HepG2 (cell line): ENCODE results near the gene ZNF485.

Experiments used
- NPAS2 ChIP-seq: sonication (generic); formaldehyde crosslinking; IDR thresholded peaks from 2 replicates; pipeline ENCODE4 v1.8.0; 2022; ENCODE audit warnings: mild to moderate bottlenecking, missing genetic modification reagents, borderline replicate concordance
- POLR2AphosphoS2 ChIP-seq: IDR thresholded peaks from 2 replicates; pipeline ENCODE4 v1.6.1; 2011; ENCODE audit warnings: low read depth, low read length, improper control_type of control experiment
- ZNF615 ChIP-seq: sonication (generic); formaldehyde crosslinking; IDR thresholded peaks from 2 replicates; pipeline ENCODE4 v1.5.0; 2020; ENCODE audit warnings: mild to moderate bottlenecking, missing genetic modification reagents, borderline replicate concordance
- TF ChIP-seq, protein P1 (sequence below): sonication (generic); formaldehyde crosslinking; IDR thresholded peaks from 2 replicates; pipeline ENCODE4 v1.5.0; 2020; ENCODE audit warnings: mild to moderate bottlenecking, missing genetic modification reagents, moderate library complexity

DNA sequence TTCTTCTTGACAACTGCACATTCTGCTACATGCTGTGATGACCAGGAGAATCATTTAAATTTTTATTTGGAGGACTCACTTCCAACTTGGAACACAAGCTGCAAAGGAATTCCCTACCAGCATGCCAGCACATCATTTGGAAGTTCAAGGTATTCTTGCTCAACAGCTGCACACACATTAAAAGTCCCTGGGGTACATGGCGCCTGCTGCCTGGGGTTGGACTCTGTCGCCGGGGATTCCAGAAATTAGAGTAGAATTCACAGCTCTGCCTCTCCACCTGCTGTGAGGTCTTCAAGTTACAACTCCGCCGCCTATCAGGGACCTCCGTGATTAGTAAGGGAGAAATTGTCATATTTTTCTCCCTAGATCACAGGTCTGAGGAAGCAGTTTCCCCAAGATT lies 41.3 kb downstream of the ZNF485 start:
- TF ChIP-seq NPAS2 (CRISPR knock-in tag) (no peak), ZNF615 (CRISPR knock-in tag) (no peak), POLR2AphosphoS2 (no peak)
- TF ChIP-seq, protein P1, sequence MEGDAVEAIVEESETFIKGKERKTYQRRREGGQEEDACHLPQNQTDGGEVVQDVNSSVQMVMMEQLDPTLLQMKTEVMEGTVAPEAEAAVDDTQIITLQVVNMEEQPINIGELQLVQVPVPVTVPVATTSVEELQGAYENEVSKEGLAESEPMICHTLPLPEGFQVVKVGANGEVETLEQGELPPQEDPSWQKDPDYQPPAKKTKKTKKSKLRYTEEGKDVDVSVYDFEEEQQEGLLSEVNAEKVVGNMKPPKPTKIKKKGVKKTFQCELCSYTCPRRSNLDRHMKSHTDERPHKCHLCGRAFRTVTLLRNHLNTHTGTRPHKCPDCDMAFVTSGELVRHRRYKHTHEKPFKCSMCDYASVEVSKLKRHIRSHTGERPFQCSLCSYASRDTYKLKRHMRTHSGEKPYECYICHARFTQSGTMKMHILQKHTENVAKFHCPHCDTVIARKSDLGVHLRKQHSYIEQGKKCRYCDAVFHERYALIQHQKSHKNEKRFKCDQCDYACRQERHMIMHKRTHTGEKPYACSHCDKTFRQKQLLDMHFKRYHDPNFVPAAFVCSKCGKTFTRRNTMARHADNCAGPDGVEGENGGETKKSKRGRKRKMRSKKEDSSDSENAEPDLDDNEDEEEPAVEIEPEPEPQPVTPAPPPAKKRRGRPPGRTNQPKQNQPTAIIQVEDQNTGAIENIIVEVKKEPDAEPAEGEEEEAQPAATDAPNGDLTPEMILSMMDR: no peak
